HepG2 (cell line): Measurements from ENCODE around the gene TYRP1. TPM values are rescaled to one million over a fixed set of nuclear protein-coding genes. Genes with fewer than 3 reads are reported as not detected.

Experiments
- ATAC-seq: fragments of 200-7000 bp; cut with Tn5 transposase; 3 replicates; pipeline ENCODE4 v1.9.1; 2020; ENCODE audit warnings: mild to moderate bottlenecking, moderate library complexity
- BruUV-seq: library from RNA; stranded (reverse); fragments of 400-500 nt; replicated peaks from 2 replicates; lab custom pipeline; 2021; lab: Mats Ljungman, UMichigan
- CTCF ChIA-PET: fragments of 300-600 bp; formaldehyde crosslinking; extraction: SDS; loops from one replicate; lab custom pipeline; 2021; ENCODE audit warnings: low total read pairs, inconsistent platforms, low intra/inter-chr PET ratio; lab: Yijun Ruan, JAX
- POLR2A ChIA-PET: fragments of 350-600 bp; sonication (Branson Sonifier 250); formaldehyde crosslinking; loops from one replicate; lab custom pipeline; 2020; ENCODE audit warnings: antibody characterized with exemption, inconsistent platforms; lab: Yijun Ruan, JAX
- DNase-seq: peaks from one replicate; pipeline ENCODE4 v3.0.0-alpha.2; 2015; ENCODE audit warnings: low spot score
- FAIRE-seq: peaks from 3 replicates; lab custom pipeline; 2011; peaks lifted over from hg19 to GRCh38; lab: Jason Lieb, UNC
- H2AFZ ChIP-seq: one replicate; pipeline ENCODE4 v1.6.1; 2011; ENCODE audit warnings: low read length, inconsistent platforms
- H3K27ac ChIP-seq: fragments of 300-600 bp; 3 replicates; pipeline ENCODE4 v1.8.0; 2011; ENCODE audit warnings: mixed run types, mild to moderate bottlenecking, mixed read lengths, low read length, inconsistent platforms; ENCODE audit not compliant: insufficient read depth; ENCODE audit errors: extremely low read length
- H3K27me3 ChIP-seq, 2 experiments: fragments of 200-600 bp in 1 of 2; 2 replicates in 1 of 2; 3 replicates in 1 of 2; pipeline versions ENCODE4 v1.6.0 to v1.8.0; 2011; ENCODE audit warnings: low read length in 2 of 2, mild to moderate bottlenecking in 2 of 2, moderate library complexity in 2 of 2, inconsistent platforms in 1 of 2; ENCODE audit not compliant: insufficient read depth in 2 of 2, control insufficient read depth in 1 of 2
- H3K36me3 ChIP-seq, 2 experiments: fragments of 200-600 bp in 1 of 2; replicated peaks in 1 of 2; 2 replicates in 1 of 2; 3 replicates in 1 of 2; pipeline versions ENCODE4 v1.5.1 to v1.8.0; 2011; ENCODE audit warnings: low read length in 2 of 2, inconsistent platforms in 1 of 2; ENCODE audit not compliant: insufficient read depth in 2 of 2, control insufficient read depth in 1 of 2
- H3K4me1 ChIP-seq: 2 replicates; pipeline ENCODE4 v1.5.1; 2012; ENCODE audit warnings: low read length, inconsistent platforms; ENCODE audit not compliant: insufficient read depth
- H3K4me2 ChIP-seq: 2 replicates; pipeline ENCODE4 v1.6.0; 2011; ENCODE audit warnings: low read depth, low read length, inconsistent platforms
- H3K4me3 ChIP-seq, 3 experiments: fragments of 200-600 bp in 1 of 3; sonication (generic), shearing (Covaris generic) in 1 of 3; replicated peaks in 1 of 3; 2 replicates each; pipeline ENCODE4 v1.5.1; 2011 to 2016; ENCODE audit warnings: low read length in 3 of 3, inconsistent platforms in 2 of 3, low read depth in 2 of 3, mild to moderate bottlenecking in 2 of 3, control low read depth in 1 of 3, mixed read lengths in 1 of 3; ENCODE audit not compliant: insufficient read depth in 1 of 3
- H3K79me2 ChIP-seq: one replicate; pipeline ENCODE4 v1.6.1; 2011; ENCODE audit warnings: low read length, inconsistent platforms; ENCODE audit not compliant: insufficient read depth
- H3K9ac ChIP-seq: 2 replicates; pipeline ENCODE4 v1.6.0; 2011; ENCODE audit warnings: mild to moderate bottlenecking, low read depth, low read length, inconsistent platforms; ENCODE audit not compliant: insufficient read depth
- H3K9me3 ChIP-seq: 2 replicates; pipeline ENCODE4 v1.5.1; 2012; ENCODE audit warnings: mild to moderate bottlenecking, low read length
- H4K20me1 ChIP-seq: 2 replicates; pipeline ENCODE4 v1.6.0; 2011; ENCODE audit warnings: inconsistent platforms, mild to moderate bottlenecking, low read length, moderate library complexity; ENCODE audit not compliant: insufficient read depth
- ADNP ChIP-seq: sonication (generic); formaldehyde crosslinking; IDR thresholded peaks from 2 replicates; pipeline ENCODE4 v1.4.0; 2020; ENCODE audit warnings: missing genetic modification reagents
- AKAP8 ChIP-seq: sonication (generic); formaldehyde crosslinking; IDR thresholded peaks from 2 replicates; pipeline ENCODE4 v1.5.1; 2020; ENCODE audit warnings: mild to moderate bottlenecking, missing genetic modification reagents
- BRD4 ChIP-seq: sonication (generic); formaldehyde crosslinking; IDR thresholded peaks from 2 replicates; pipeline ENCODE4 v1.4.0; 2020; ENCODE audit warnings: missing genetic modification reagents
- CREB1 ChIP-seq, 2 experiments: fragments of 450-650 bp in 1 of 2; IDR thresholded peaks; 2 replicates each; pipeline ENCODE4 v1.6.1; 2016 to 2017; ENCODE audit warnings: control low read depth in 1 of 2, mild to moderate bottlenecking in 1 of 2, missing compliant biosample characterization in 1 of 2, missing genetic modification characterization in 1 of 2
- HMG20A ChIP-seq: IDR thresholded peaks from 2 replicates; pipeline ENCODE4 v1.6.1; 2016; ENCODE audit warnings: borderline replicate concordance
- JUNB ChIP-seq: sonication (generic); formaldehyde crosslinking; IDR thresholded peaks from 2 replicates; pipeline ENCODE4 v1.8.0; 2022; ENCODE audit warnings: missing genetic modification reagents, mild to moderate bottlenecking, borderline replicate concordance
- LBX2 ChIP-seq: sonication (generic); formaldehyde crosslinking; IDR thresholded peaks from 2 replicates; pipeline ENCODE4 v1.5.0; 2020; ENCODE audit warnings: missing genetic modification reagents, mild to moderate bottlenecking, borderline replicate concordance
- PLRG1 ChIP-seq: fragments of 450-650 bp; conservative IDR thresholded peaks from 2 replicates; pipeline ENCODE4 v1.6.1; 2016
- ZBTB3 ChIP-seq: sonication (generic); formaldehyde crosslinking; IDR thresholded peaks from 2 replicates; pipeline ENCODE4 v1.4.0; 2020; ENCODE audit warnings: low read depth, mild to moderate bottlenecking, moderate library complexity, missing genetic modification reagents, borderline replicate concordance
- ZBTB38 ChIP-seq: sonication (generic); formaldehyde crosslinking; IDR thresholded peaks from 2 replicates; pipeline ENCODE4 v1.5.1; 2020; ENCODE audit warnings: mild to moderate bottlenecking, missing genetic modification reagents
- ZBTB39 ChIP-seq: sonication (generic); formaldehyde crosslinking; IDR thresholded peaks from 2 replicates; pipeline ENCODE4 v1.5.0; 2020; ENCODE audit warnings: missing genetic modification reagents
- ZNF205 ChIP-seq: IDR thresholded peaks from 2 replicates; pipeline ENCODE4 v1.6.1; 2018; ENCODE audit warnings: missing biosample characterization, missing genetic modification reagents
- ZNF33B ChIP-seq: sonication (generic); formaldehyde crosslinking; IDR thresholded peaks from 2 replicates; pipeline ENCODE4 v1.5.1; 2020; ENCODE audit warnings: mild to moderate bottlenecking, missing genetic modification reagents
- ZNF567 ChIP-seq: sonication (generic); formaldehyde crosslinking; IDR thresholded peaks from 2 replicates; pipeline ENCODE4 v1.8.1; 2023; ENCODE audit warnings: mild to moderate bottlenecking, missing genetic modification reagents, borderline replicate concordance
- ZNF569 ChIP-seq: sonication (generic); formaldehyde crosslinking; IDR thresholded peaks from 2 replicates; pipeline ENCODE4 v1.5.0; 2020; ENCODE audit warnings: mild to moderate bottlenecking, missing genetic modification reagents, moderate library complexity, borderline replicate concordance
- in situ Hi-C: cut with HindIII; loops from 2 replicates; pipeline ENCODE4 v1.10.0; 2017; ENCODE audit warnings: low pct_unique_long_range_greater_than_20kb; ENCODE audit not compliant: extremely low pct_ligation_motif_present
- intact Hi-C: fragments of 100-400 bp; cut with micrococcal nuclease; formaldehyde crosslinking; loops from one replicate; pipeline ENCODE4 v1.10.0; 2022; ENCODE audit not compliant: unreplicated experiment
- polyA plus RNA-seq, 8 experiments: library from polyadenylated mRNA; depleted of rRNA in 3 of 8; stranded (reverse) in 7 of 8; unstranded in 1 of 8; fragments of >200 nt; fragmentation: Illumina TruSeq in 4 of 8; extraction: Trizol in 4 of 8; gene quantifications; 2 replicates each; pipeline versions ENCODE4 v1.2.1 to v1.2.3, GENCODE V29; 2011 to 2016; ENCODE audit warnings: low read depth in 4 of 8, missing spikeins in 1 of 8, mixed read lengths in 1 of 8; ENCODE audit not compliant: insufficient read depth in 1 of 8
- total RNA-seq, 5 experiments: library from RNA; depleted of rRNA; stranded (reverse); fragments of >200 nt; fragmentation: Illumina TruSeq; extraction: Trizol; gene quantifications; 2 replicates each; pipeline ENCODE4 v1.2.3, GENCODE V29; 2016; ENCODE audit warnings: low read depth in 1 of 5

The TYRP1 gene
- total and polyA plus RNA-seq, 2 of the 13 experiments (the other 11 are each of a cell fraction or from before 2014, with no cell fraction given): 0.04 TPM; not detected in 1

- no peak for ATAC-seq
- no peak overlapping the region for H3K4me3 ChIP-seq
- H3K9ac ChIP-seq: no peak overlapping the region
- H3K4me2 ChIP-seq: no peak overlapping the region
- intact Hi-C loops: no loop called here
- H3K27ac ChIP-seq: no peak overlapping the region
- no peaks in the 10 kb centered on the region for H3K36me3 ChIP-seq
- POLR2A ChIA-PET: no interaction called here
- H3K27me3 ChIP-seq: no peaks in the 10 kb centered on the region
- no peak overlapping the region for H2AFZ ChIP-seq
- TF ChIP-seq ZNF569 (CRISPR knock-in tag) (no peak), JUNB (CRISPR knock-in tag) (no peak), ZNF567 (CRISPR knock-in tag) (no peak), HMG20A (CRISPR knock-in tag) (no peak), AKAP8 (CRISPR knock-in tag) (no peak), ZBTB39 (CRISPR knock-in tag) (no peak), BRD4 (CRISPR knock-in tag) (no peak), ZBTB38 (CRISPR knock-in tag) (no peak), ZNF205 (no peak), LBX2 (CRISPR knock-in tag) (no peak), ZNF33B (CRISPR knock-in tag) (no peak), ADNP (no peak), ZBTB3 (CRISPR knock-in tag) (no peak), CREB1 (IDR thresholded peaks at IDR 0.05) (no peak), CREB1 (CRISPR knock-in tag; IDR thresholded peaks at IDR 0.05) (no peak), PLRG1 (no peak)
- TF ChIP-seq, all 625 proteins: peak for 0
- in situ Hi-C loops: no loop called here
- FAIRE-seq (no peak), DNase-seq (no peak)
- CTCF ChIA-PET: no interaction called here
- Histone ChIP-seq H4K20me1 (no peaks in the 10 kb centered on the region), H3K9me3 (no peaks in the 10 kb centered on the region), H3K79me2 (no peaks in the 10 kb centered on the region), H3K4me1 (no peaks in the 10 kb centered on the region)
- no TSS peak for BruUV-seq
Observed at GRCh38 chr9:12643686-12644085, 49.5 kb upstream of the TYRP1 start.
